Smooth muscle cell (in vitro differentiated cells): ENCODE data around the gene PKP1. TPM values are rescaled to one million over a fixed set of nuclear protein-coding genes. Genes with fewer than 3 reads are reported as not detected.

Source experiments
- DNase-seq: peaks from one replicate; lab custom pipeline; 2025; ENCODE audit not compliant: unreplicated experiment; lab: John Stamatoyannopoulos, UW
- H2AFZ ChIP-seq: fragments of 200-600 bp; sonication (generic); 2 replicates; pipeline ENCODE4 v1.6.0; 2016; ENCODE audit warnings: antibody characterized with exemption, low read depth, mild to moderate bottlenecking
- H3F3A ChIP-seq: fragments of 200-600 bp; sonication (generic); 2 replicates; pipeline ENCODE4 v1.6.0; 2017; ENCODE audit warnings: antibody characterized with exemption, low read depth
- H3K27ac ChIP-seq: fragments of 200-600 bp; sonication (generic); 2 replicates; pipeline ENCODE4 v1.5.1; 2016; ENCODE audit warnings: low read depth, mild to moderate bottlenecking
- H3K27me3 ChIP-seq: fragments of 200-600 bp; sonication (generic); 2 replicates; pipeline ENCODE4 v1.6.1; 2016; ENCODE audit warnings: low read depth, mild to moderate bottlenecking
- H3K36me3 ChIP-seq: fragments of 200-600 bp; sonication (generic); 2 replicates; pipeline ENCODE4 v1.5.1; 2016; ENCODE audit warnings: low read depth
- H3K4me1 ChIP-seq: fragments of 200-600 bp; sonication (generic); 2 replicates; pipeline ENCODE4 v1.5.1; 2016; ENCODE audit warnings: low read depth
- H3K4me2 ChIP-seq: fragments of 200-600 bp; sonication (generic); 2 replicates; pipeline ENCODE4 v1.6.0; 2016; ENCODE audit warnings: mild to moderate bottlenecking
- H3K4me3 ChIP-seq: fragments of 200-600 bp; sonication (generic); 2 replicates; pipeline ENCODE4 v1.5.1; 2016; ENCODE audit warnings: mild to moderate bottlenecking
- H3K79me2 ChIP-seq: fragments of 200-600 bp; sonication (generic); 2 replicates; pipeline ENCODE4 v1.6.0; 2016; ENCODE audit warnings: low read depth, mild to moderate bottlenecking
- H3K9ac ChIP-seq: fragments of 200-600 bp; sonication (generic); 2 replicates; pipeline ENCODE4 v1.6.0; 2016; ENCODE audit warnings: low read depth
- H3K9me3 ChIP-seq: fragments of 200-600 bp; sonication (generic); replicated peaks from 2 replicates; pipeline ENCODE4 v1.5.1; 2016; ENCODE audit warnings: low read depth
- H4K20me1 ChIP-seq: fragments of 200-600 bp; sonication (generic); 2 replicates; pipeline ENCODE4 v1.6.0; 2016; ENCODE audit warnings: low read depth
- CTCF ChIP-seq: fragments of 200-600 bp; sonication (generic); IDR thresholded peaks from 2 replicates; pipeline ENCODE4 v1.5.1; 2017; ENCODE audit warnings: borderline replicate concordance, mild to moderate bottlenecking, antibody characterized with exemption; ENCODE audit not compliant: insufficient read depth, poor library complexity, severe bottlenecking
- WGBS: methylation state at CpG from one replicate; pipeline ENCODE4 v1.1.7; 2016; ENCODE audit warnings: low lambda C conversion rate; 5-methylcytosine and 5-hydroxymethylcytosine counted together
- polyA plus RNA-seq: library from polyadenylated mRNA; unstranded; fragments of >200 nt; fragmentation: Nextera tagmentation; extraction: Ambion mirVana; gene quantifications from 2 replicates; pipeline ENCODE4 v1.2.1, GENCODE V29; 2016
- total RNA-seq: library from RNA; depleted of rRNA; stranded (reverse); fragments of >200 nt; gene quantifications from 2 replicates; pipeline ENCODE4 v1.2.3, GENCODE V29; 2014

The PKP1 gene
- total and polyA plus RNA-seq, 2 experiments from 2014 or later: 26.9 to 52.5 TPM

DNA sequence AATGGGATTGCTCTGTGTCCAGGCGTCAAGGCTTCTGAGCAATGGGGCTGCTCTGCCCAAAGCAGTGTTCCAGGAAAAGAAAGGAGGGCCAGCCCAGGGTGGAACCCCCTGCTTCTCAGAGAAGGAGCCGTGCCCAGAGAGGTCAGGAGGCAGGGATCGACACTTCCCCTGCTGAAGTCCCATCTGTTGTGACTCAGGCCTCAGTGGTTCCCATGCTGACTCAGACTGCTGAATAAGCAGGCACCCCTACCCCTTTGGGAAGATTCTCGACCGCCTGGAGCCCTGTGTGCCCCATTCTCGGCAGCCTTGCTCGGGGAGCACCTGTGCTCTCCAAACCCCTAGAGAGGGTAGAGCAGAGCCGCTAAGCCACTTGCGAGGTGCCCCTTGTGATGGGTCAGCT is 23.9 kb downstream of the PKP1 start:
- Histone ChIP-seq H3K4me3 (no peak overlapping the region), H3K36me3 (no peaks in the 10 kb centered on the region), H2AFZ (no peak overlapping the region), H3K4me1 (peaks cover 19% of the 10 kb centered on the region), H3K27me3 (no peaks in the 10 kb centered on the region), H3F3A (no peaks in the 10 kb centered on the region), H3K4me2 (peak overlapping the region; percentile 60), H3K9me3 (no peaks in the 10 kb centered on the region), H3K79me2 (peaks cover 26% of the 10 kb centered on the region), H3K9ac (peak overlapping the region; percentile 34), H4K20me1 (no peaks in the 10 kb centered on the region), H3K27ac (peak overlapping the region; percentile 91)
- DNase-seq: no peak
- WGBS: 65% methylated on average over 9 of the region's 9 CpGs
- TF ChIP-seq CTCF: no peak

GRCh38 chr1:201307760-201308499 is 24.6 kb downstream of the PKP1 start:
- TF ChIP-seq CTCF: no peak
- no peaks in the 10 kb centered on the region for H3F3A ChIP-seq
- H3K9me3 ChIP-seq: no peaks in the 10 kb centered on the region
- no peaks in the 10 kb centered on the region for H4K20me1 ChIP-seq
- peak overlapping the region; percentile 91 for H3K27ac ChIP-seq
- peaks cover 12% of the 10 kb centered on the region for H3K4me1 ChIP-seq
- H3K79me2 ChIP-seq: peaks cover 25% of the 10 kb centered on the region
- H3K27me3 ChIP-seq: no peaks in the 10 kb centered on the region
- no peak overlapping the region for H2AFZ ChIP-seq
- H3K4me2 ChIP-seq: peak overlapping the region; percentile 60
- no peak overlapping the region for H3K4me3 ChIP-seq
- peak overlapping the region; percentile 64 for H3K9ac ChIP-seq
- 88% methylated on average over 11 of the region's 11 CpGs for WGBS
- no peak for DNase-seq
- no peaks in the 10 kb centered on the region for H3K36me3 ChIP-seq

DNA sequence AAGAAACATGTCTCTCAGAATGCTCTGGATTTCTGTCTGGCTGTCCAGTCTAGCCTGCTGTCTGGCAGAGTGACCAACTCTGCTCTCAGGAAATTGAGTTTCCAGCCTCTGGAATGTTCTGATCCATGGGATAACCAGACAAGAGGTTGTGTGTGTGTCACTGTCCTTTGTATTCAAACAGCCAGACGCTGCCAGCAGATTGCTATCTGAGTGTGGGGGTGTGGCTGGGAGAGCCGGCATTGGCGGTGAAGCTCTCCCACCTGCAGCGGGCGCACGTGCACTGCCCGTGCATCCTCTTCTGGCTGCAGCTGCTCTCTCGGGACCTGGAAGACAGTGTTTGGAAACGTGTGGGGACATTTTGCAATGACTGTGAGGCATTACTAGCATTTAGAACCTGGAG is 26.1 kb downstream of the PKP1 start:
- Histone ChIP-seq H3K9me3 (no peaks in the 10 kb centered on the region), H4K20me1 (no peaks in the 10 kb centered on the region), H3K9ac (peak overlapping the region; percentile 64), H3F3A (no peaks in the 10 kb centered on the region), H3K4me3 (no peak overlapping the region), H3K27me3 (no peaks in the 10 kb centered on the region), H3K4me1 (peaks cover 11% of the 10 kb centered on the region), H3K79me2 (peaks cover 10% of the 10 kb centered on the region), H3K4me2 (peak overlapping the region; percentile 60), H3K36me3 (no peaks in the 10 kb centered on the region), H2AFZ (no peak overlapping the region), H3K27ac (peak overlapping the region; percentile 91)
- 13% methylated on average over 9 of the region's 9 CpGs for WGBS
- DNase-seq: no peak
- no peak for TF ChIP-seq CTCF
